Endothelial cell of umbilical vein (primary cell): ENCODE data around the gene ZNF385B. TPM values are rescaled to one million over a fixed set of nuclear protein-coding genes. Genes with fewer than 3 reads are reported as not detected.

Source experiments
- BruUV-seq: library from RNA; stranded (reverse); fragments of 400-500 nt; replicated peaks from 2 replicates; lab custom pipeline; 2021; lab: Mats Ljungman, UMichigan
- CTCF ChIA-PET: fragments of 300-600, 350-600 bp; sonication (Branson Sonifier 250); formaldehyde crosslinking; loops from one replicate; lab custom pipeline; 2021; ENCODE audit warnings: antibody characterized with exemption, inconsistent platforms; lab: Charles Lee
- POLR2A ChIA-PET: fragments of 300-600, 350-600 bp; sonication (Branson Sonifier 250); formaldehyde crosslinking; loops from one replicate; lab custom pipeline; 2021; ENCODE audit warnings: antibody characterized with exemption, inconsistent platforms; lab: Charles Lee
- DNase-seq: peaks from one replicate; pipeline ENCODE4 v3.0.0-alpha.2; 2011; ENCODE audit warnings: low read depth, low spot score
- FAIRE-seq: peaks from 2 replicates; lab custom pipeline; 2011; peaks lifted over from hg19 to GRCh38; lab: Jason Lieb, UNC
- H2AFZ ChIP-seq: 2 replicates; pipeline ENCODE4 v1.6.0; 2012; ENCODE audit warnings: low read depth, low read length, control low read depth, inconsistent platforms
- H3K27ac ChIP-seq: 2 replicates; pipeline ENCODE4 v1.5.1; 2011; ENCODE audit warnings: low read depth, mild to moderate bottlenecking, control low read depth, low read length, moderate library complexity; ENCODE audit not compliant: insufficient read depth
- H3K27me3 ChIP-seq, 2 experiments: 2 replicates each; pipeline versions ENCODE4 v1.6.0 to v1.6.1; 2011; ENCODE audit warnings: low read length in 2 of 2, mixed read lengths in 1 of 2; ENCODE audit not compliant: control insufficient read depth in 2 of 2, insufficient read depth in 2 of 2
- H3K36me3 ChIP-seq, 2 experiments: 2 replicates in 1 of 2; 3 replicates in 1 of 2; pipeline ENCODE4 v1.5.1; 2011; ENCODE audit warnings: low read length in 2 of 2, mild to moderate bottlenecking in 1 of 2, moderate library complexity in 1 of 2; ENCODE audit not compliant: control insufficient read depth in 2 of 2, insufficient read depth in 2 of 2; ENCODE audit errors: extremely low read depth in 1 of 2
- H3K4me1 ChIP-seq: 3 replicates; pipeline ENCODE4 v1.5.1; 2011; ENCODE audit warnings: mild to moderate bottlenecking, low read length; ENCODE audit not compliant: control insufficient read depth, insufficient read depth; ENCODE audit errors: extremely low read depth
- H3K4me2 ChIP-seq: 2 replicates; pipeline ENCODE4 v1.6.1; 2011; ENCODE audit warnings: low read length, control low read depth, mixed read lengths; ENCODE audit not compliant: insufficient read depth
- H3K4me3 ChIP-seq, 3 experiments: fragments of 200-600 bp in 1 of 3; sonication (generic), shearing (Covaris generic) in 1 of 3; replicated peaks in 1 of 3; 2 replicates each; pipeline ENCODE4 v1.5.1; 2011 to 2016; ENCODE audit warnings: control low read depth in 3 of 3, low read length in 3 of 3, mild to moderate bottlenecking in 2 of 3, inconsistent platforms in 1 of 3, low read depth in 1 of 3, moderate library complexity in 1 of 3; ENCODE audit not compliant: insufficient read depth in 1 of 3
- H3K79me2 ChIP-seq: 2 replicates; pipeline ENCODE4 v1.6.0; 2012; ENCODE audit warnings: low read length, inconsistent platforms; ENCODE audit not compliant: control insufficient read depth, insufficient read depth
- H3K9ac ChIP-seq: replicated peaks from 2 replicates; pipeline ENCODE3; 2011; ENCODE audit warnings: low read length, control low read depth; ENCODE audit not compliant: insufficient read depth; ENCODE audit errors: extremely low read depth
- H3K9me1 ChIP-seq: replicated peaks from 3 replicates; pipeline ENCODE4 v1.6.0; 2011; ENCODE audit warnings: mild to moderate bottlenecking, low read length; ENCODE audit not compliant: control insufficient read depth, insufficient read depth; ENCODE audit errors: extremely low read depth
- H3K9me3 ChIP-seq: replicated peaks from 2 replicates; pipeline ENCODE4 v1.5.1; 2012; ENCODE audit warnings: low read length, inconsistent platforms; ENCODE audit not compliant: control insufficient read depth, insufficient read depth
- H4K20me1 ChIP-seq: replicated peaks from 2 replicates; pipeline ENCODE3; 2011; ENCODE audit warnings: mild to moderate bottlenecking, low read length; ENCODE audit not compliant: control insufficient read depth, insufficient read depth; ENCODE audit errors: extremely low read depth
- EZH2 ChIP-seq: IDR thresholded peaks from 2 replicates; pipeline ENCODE4 v1.6.1; 2012; ENCODE audit warnings: borderline replicate concordance, low read depth, mild to moderate bottlenecking, moderate library complexity, low read length, inconsistent platforms; ENCODE audit not compliant: severe bottlenecking
- FOS ChIP-seq: IDR thresholded peaks from 2 replicates; pipeline ENCODE4 v1.6.1; 2011; ENCODE audit warnings: mild to moderate bottlenecking, low read length, moderate library complexity, borderline replicate concordance; ENCODE audit not compliant: insufficient read depth
- GATA2 ChIP-seq: IDR thresholded peaks from 2 replicates; pipeline ENCODE4 v1.7.0; 2011; ENCODE audit warnings: low read depth, mild to moderate bottlenecking, moderate library complexity, mixed read lengths, low read length; ENCODE audit not compliant: insufficient read length, insufficient read depth
- JUN ChIP-seq: IDR thresholded peaks from 2 replicates; pipeline ENCODE4 v1.6.1; 2011; ENCODE audit warnings: borderline replicate concordance, low read depth; ENCODE audit not compliant: insufficient read length, insufficient read depth
- MYC ChIP-seq: IDR thresholded peaks from one replicate; pipeline ENCODE4 v1.6.1; 2011; ENCODE audit warnings: mild to moderate bottlenecking, low read depth, low read length
- POLR2A ChIP-seq: IDR thresholded peaks from 2 replicates; pipeline ENCODE4 v1.6.1; 2012; ENCODE audit warnings: low read depth, mild to moderate bottlenecking, control low read depth, low read length
- POLR2AphosphoS5 ChIP-seq: IDR thresholded peaks from 2 replicates; pipeline ENCODE4 v1.6.1; 2012; ENCODE audit warnings: low read depth, mild to moderate bottlenecking, control low read depth, low read length, moderate library complexity; ENCODE audit not compliant: insufficient read depth
- dilution Hi-C: fragments of 300-500 bp; cut with MboI; formaldehyde crosslinking; loops from one replicate; pipeline ENCODE4 v1.15.0; 2019; ENCODE audit warnings: low sequenced_read_pairs; ENCODE audit not compliant: extremely low pct_ligation_motif_present
- intact Hi-C: fragments of 100-400 bp; cut with micrococcal nuclease; formaldehyde crosslinking; loops from one replicate; pipeline ENCODE4 v1.10.0; 2022
- polyA plus RNA-seq, 4 experiments: library from polyadenylated mRNA; depleted of rRNA in 3 of 4; stranded (reverse) in 3 of 4; unstranded in 1 of 4; fragments of >200 nt; gene quantifications; 2 replicates each; pipeline versions ENCODE4 v1.2.1 to v1.2.3, GENCODE V29; 2011 to 2012; ENCODE audit warnings: missing spikeins in 1 of 4
- total RNA-seq: library from RNA; stranded (reverse); gene quantifications from 2 replicates; pipeline ENCODE4 v1.2.3, GENCODE V29; 2021
- TF ChIP-seq, protein P1 (sequence below), 2 donors: IDR thresholded peaks; 1 replicate in 1 of 2; 2 replicates in 1 of 2; pipeline ENCODE4 v1.5.1; 2011; ENCODE audit warnings: low read length in 2 of 2, mild to moderate bottlenecking in 2 of 2, moderate library complexity in 2 of 2, control low read depth in 1 of 2, inconsistent platforms in 1 of 2, low read depth in 1 of 2; ENCODE audit not compliant: insufficient read depth in 1 of 2; ENCODE audit errors: extremely low read depth in 1 of 2
- TF ChIP-seq, protein P2 (sequence below): IDR thresholded peaks from 2 replicates; pipeline ENCODE4 v1.6.1; 2011; ENCODE audit not compliant: insufficient read depth, insufficient read length

ZNF385B gene
- total and polyA plus RNA-seq, 2 donors (not counting 3 experiments of a cell fraction or from before 2014, with no cell fraction given): not detected

- H4K20me1 ChIP-seq: no peaks in the 10 kb centered on the region
- FAIRE-seq (no peak), DNase-seq (no peak)
- BruUV-seq: no TSS peak
- ChIA-PET CTCF (no interaction called here), POLR2A (no interaction called here)
- no peaks in the 10 kb centered on the region for H3K4me1 ChIP-seq
- H2AFZ ChIP-seq: no peak overlapping the region
- no peaks in the 10 kb centered on the region for H3K9me3 ChIP-seq
- H3K9me1 ChIP-seq: no peaks in the 10 kb centered on the region
- no peaks in the 10 kb centered on the region for H3K27me3 ChIP-seq
- H3K9ac ChIP-seq: no peak overlapping the region
- no peak overlapping the region for H3K27ac ChIP-seq
- dilution Hi-C loops (no loop called here), intact Hi-C loops (no loop called here)
- no peak overlapping the region for H3K4me3 ChIP-seq
- TF ChIP-seq, protein P1, sequence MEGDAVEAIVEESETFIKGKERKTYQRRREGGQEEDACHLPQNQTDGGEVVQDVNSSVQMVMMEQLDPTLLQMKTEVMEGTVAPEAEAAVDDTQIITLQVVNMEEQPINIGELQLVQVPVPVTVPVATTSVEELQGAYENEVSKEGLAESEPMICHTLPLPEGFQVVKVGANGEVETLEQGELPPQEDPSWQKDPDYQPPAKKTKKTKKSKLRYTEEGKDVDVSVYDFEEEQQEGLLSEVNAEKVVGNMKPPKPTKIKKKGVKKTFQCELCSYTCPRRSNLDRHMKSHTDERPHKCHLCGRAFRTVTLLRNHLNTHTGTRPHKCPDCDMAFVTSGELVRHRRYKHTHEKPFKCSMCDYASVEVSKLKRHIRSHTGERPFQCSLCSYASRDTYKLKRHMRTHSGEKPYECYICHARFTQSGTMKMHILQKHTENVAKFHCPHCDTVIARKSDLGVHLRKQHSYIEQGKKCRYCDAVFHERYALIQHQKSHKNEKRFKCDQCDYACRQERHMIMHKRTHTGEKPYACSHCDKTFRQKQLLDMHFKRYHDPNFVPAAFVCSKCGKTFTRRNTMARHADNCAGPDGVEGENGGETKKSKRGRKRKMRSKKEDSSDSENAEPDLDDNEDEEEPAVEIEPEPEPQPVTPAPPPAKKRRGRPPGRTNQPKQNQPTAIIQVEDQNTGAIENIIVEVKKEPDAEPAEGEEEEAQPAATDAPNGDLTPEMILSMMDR (IDR thresholded peaks at IDR 0.05; ENCODE audit: extremely low read depth in 1 of 2, insufficient read depth in 1 of 2, low read depth in 1 of 2, low read length in 2 of 2): no peak
- no peak for TF ChIP-seq FOS
- TF ChIP-seq EZH2: no peak
- no peak for TF ChIP-seq JUN
- no peak for TF ChIP-seq POLR2AphosphoS5
- TF ChIP-seq POLR2A: no peak
- TF ChIP-seq, protein P2, sequence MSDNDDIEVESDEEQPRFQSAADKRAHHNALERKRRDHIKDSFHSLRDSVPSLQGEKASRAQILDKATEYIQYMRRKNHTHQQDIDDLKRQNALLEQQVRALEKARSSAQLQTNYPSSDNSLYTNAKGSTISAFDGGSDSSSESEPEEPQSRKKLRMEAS: no peak
- no peak for TF ChIP-seq MYC
- no peak for TF ChIP-seq GATA2
- no peaks in the 10 kb centered on the region for H3K36me3 ChIP-seq
- no peaks in the 10 kb centered on the region for H3K79me2 ChIP-seq
- H3K4me2 ChIP-seq: no peak overlapping the region
Measured at GRCh38 chr2:179822540-179822939, 38.9 kb downstream of the ZNF385B start.
